Epithelial cell of proximal tubule (primary cell): ENCODE data around the gene TTC12. TPM values are rescaled to one million over a fixed set of nuclear protein-coding genes. Genes with fewer than 3 reads are reported as not detected.

Source experiments
- DNase-seq: peaks from one replicate; pipeline ENCODE4 v3.0.0-alpha.2; 2011; ENCODE audit warnings: low read depth
- H3K4me3 ChIP-seq: 2 replicates; pipeline ENCODE4 v1.5.1; 2011; ENCODE audit warnings: low read depth, mild to moderate bottlenecking, low read length
- total RNA-seq: library from RNA; depleted of rRNA; stranded (reverse); fragments of >200 nt; gene quantifications from 2 replicates; pipeline ENCODE4 v1.2.3, GENCODE V29; 2015
- TF ChIP-seq, protein P1 (sequence below): conservative IDR thresholded peaks from 2 replicates; pipeline ENCODE4 v1.5.1; 2012; ENCODE audit warnings: low read depth, mild to moderate bottlenecking, low read length

TTC12 gene
- total RNA-seq, 1 donor from 2014 or later, result 6.9 TPM

DNA sequence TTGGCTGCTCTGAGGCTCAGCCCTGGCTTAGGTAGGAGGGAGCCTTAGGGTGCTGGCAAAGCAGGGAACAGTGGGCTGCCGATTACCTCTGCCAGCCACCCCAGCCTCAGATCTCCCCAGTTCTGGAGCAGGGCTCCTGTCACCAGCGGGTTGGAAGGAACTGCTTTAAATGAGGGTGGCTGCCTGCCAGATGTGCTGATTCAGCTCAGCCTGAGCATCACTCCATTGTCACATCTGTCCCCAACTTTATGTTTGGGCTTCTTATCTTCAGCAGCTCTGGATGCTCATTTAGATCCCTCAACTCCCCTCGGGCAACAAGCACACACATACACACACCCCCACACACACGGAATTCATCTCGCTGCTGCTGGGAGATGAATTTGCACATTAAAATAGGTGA lies 56.3 kb downstream of the TTC12 start:
- TF ChIP-seq, protein P1, sequence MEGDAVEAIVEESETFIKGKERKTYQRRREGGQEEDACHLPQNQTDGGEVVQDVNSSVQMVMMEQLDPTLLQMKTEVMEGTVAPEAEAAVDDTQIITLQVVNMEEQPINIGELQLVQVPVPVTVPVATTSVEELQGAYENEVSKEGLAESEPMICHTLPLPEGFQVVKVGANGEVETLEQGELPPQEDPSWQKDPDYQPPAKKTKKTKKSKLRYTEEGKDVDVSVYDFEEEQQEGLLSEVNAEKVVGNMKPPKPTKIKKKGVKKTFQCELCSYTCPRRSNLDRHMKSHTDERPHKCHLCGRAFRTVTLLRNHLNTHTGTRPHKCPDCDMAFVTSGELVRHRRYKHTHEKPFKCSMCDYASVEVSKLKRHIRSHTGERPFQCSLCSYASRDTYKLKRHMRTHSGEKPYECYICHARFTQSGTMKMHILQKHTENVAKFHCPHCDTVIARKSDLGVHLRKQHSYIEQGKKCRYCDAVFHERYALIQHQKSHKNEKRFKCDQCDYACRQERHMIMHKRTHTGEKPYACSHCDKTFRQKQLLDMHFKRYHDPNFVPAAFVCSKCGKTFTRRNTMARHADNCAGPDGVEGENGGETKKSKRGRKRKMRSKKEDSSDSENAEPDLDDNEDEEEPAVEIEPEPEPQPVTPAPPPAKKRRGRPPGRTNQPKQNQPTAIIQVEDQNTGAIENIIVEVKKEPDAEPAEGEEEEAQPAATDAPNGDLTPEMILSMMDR, result no peak
- DNase-seq, result no peak
- H3K4me3 ChIP-seq, result no peak overlapping the region

DNA sequence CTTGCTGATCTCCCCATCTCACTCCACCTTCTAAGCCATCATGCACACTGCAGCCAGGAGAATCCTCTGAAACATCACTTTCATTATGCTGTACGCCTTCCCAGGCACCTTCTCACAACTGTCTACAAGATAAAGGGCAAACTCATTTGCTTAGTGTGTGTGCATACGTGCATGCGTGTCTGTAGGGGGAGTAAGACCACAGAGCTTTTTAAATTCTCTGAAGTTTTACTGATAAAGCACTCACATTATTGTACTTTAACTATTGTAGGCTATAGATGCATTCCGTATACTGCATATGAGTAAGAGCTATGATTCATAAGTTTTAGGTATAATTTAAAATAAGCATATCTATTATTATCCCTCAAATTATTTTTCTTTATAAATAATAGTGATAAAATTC lies 57.9 kb downstream of the TTC12 start:
- H3K4me3 ChIP-seq, result no peak overlapping the region
- TF ChIP-seq, protein P1, result peak; percentile 6
- DNase-seq, result no peak

DNA sequence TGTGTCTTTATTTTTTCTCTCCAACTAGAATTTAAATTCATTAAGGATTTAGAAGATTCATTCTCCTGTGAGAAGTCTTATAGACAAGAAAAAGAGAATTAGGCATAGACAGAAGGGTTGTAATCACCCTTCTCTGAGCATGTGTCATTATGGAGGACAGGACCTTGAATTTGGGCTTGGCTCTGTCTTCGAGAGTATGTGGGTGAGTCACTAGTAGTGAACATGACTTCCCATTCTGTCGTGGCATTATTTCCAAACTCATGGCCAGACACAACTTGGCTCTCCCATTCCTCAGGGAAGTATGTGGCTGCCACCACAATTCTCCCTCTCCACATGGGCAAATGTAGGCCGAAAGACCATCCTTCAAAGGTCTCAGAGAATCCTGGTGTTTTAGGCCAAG lies 58.9 kb downstream of the TTC12 start:
- no peak overlapping the region for H3K4me3 ChIP-seq
- TF ChIP-seq, protein P1, result no peak
- no peak for DNase-seq

DNA sequence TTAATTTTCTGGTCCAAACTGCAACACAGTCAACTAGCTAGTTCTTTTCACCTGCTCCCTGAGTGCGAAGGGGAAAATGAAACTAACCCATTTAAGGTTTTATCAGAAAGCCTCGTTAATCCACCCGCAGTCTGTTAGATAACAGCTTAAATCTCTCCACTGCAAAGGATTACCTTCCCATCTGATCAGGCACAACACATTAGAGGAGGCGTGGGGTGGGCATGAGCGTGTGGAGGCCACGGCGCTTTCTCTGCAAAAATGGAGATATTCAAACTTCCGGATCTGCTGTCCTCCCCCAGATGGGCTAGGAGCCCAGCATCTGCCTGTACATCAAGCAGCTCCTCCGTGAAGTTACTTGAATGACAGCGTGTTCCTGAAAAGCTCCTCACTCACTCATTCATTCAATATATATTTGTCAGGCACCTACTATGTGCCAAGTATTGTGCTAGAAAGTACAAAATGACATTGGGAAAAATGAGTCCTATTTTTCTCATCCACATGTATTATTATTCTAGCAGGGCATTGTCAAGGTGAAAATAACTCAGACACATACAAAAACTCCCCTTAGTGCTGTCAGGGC lies 59.7 kb downstream of the TTC12 start:
- H3K4me3 ChIP-seq, result no peak overlapping the region
- no peak for DNase-seq
- TF ChIP-seq, protein P1, result no peak

DNA sequence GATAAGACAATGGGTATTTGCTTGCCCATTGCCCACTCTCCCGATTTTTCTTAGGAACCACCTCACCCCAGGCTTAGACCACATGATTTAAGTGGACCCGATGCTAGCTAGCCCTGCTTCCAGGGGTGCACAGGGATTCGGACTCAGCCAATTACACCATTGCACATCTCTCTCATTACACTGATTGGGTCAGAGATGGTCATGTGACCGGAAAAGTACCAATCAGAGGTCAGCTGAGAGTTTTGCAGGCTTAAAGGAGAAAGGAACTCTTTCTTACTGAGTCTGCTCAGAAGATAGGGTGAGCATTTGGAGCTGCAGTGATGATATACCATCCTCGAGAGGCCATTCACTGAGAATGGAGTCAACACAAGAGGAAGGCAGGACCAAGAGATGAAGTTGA lies 61.0 kb downstream of the TTC12 start:
- H3K4me3 ChIP-seq, result no peak overlapping the region
- TF ChIP-seq, protein P1, result no peak
- DNase-seq, result no peak

DNA sequence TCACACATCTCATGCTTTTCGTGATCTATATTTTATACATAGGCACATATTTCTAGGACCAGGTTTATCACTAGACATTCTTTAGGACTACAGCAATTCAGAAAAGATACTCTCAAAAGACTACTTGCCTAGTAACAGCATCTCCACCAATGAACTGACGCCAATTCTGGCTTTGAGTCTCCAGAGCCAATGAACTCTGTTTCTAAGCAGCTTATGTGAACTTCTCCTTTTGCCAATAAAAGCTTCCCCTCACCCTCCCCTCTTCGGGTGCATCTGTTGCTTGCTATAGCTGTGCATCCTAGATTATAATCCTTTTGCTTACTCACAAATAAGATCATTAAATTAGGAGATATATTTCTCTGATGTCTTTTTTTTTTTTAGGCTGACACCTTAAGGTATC lies 61.8 kb downstream of the TTC12 start:
- DNase-seq, result no peak
- H3K4me3 ChIP-seq, result no peak overlapping the region
- TF ChIP-seq, protein P1, result no peak

DNA sequence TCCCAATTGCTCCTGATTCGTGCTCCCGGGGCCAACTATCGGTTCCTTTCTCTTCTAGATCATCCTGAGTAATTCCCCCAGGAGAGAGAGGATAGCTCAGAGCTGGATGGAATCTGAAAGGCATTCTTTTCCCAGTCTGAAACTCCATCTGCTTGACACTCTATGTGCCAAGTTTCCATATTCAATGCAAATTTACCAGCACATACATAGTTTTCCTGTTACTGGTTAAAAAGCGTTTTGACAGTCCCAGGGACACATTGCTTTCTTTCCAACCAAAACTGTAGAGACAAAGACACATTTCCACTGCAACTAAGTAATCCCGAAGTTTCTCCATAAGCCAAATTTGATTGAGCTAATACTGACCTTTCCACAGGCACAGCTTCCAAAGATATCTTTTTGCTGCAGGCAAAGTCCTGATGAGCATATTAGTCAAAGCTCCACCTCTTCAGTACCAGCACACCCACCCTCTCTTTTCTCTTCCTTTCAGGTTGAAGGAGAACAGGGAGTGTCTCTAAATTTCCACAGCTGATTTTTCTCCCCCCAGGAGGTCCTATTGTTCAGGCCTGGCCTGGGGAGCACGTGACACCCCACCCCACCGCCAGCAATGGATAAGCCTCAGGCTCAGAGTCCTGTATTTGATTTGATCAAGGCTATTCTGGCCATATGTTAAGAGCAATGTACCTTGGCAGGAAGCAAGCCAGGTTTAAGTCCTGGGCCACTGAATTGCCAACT lies 63.5 kb downstream of the TTC12 start:
- no peak overlapping the region for H3K4me3 ChIP-seq
- TF ChIP-seq, protein P1, result no peak
- no peak for DNase-seq
